ENCODE data around the gene SH3BP4.
A peak's percentile ranks its signal among the peaks of the same experiment; 100 is the strongest.

The SH3BP4 gene

GRCh38 chr2:235041918-235042575 is 90.2 kb downstream of the SH3BP4 start:
- DNase-seq (ENCODE audit: low spot score) = no peak

- DNase-seq (ENCODE audit: low spot score) = no peak
These were observed 91.0 kb downstream of the SH3BP4 start for GRCh38 chr2:235042576-235043515.

- DNase-seq (ENCODE audit: low spot score) = no peak
These were observed 92.1 kb downstream of the SH3BP4 start for GRCh38 chr2:235043762-235044500.

GRCh38 chr2:235044501-235045271 is 92.9 kb downstream of the SH3BP4 start:
- DNase-seq (ENCODE audit: low spot score) = no peak

GRCh38 chr2:235045336-235045972 is 93.6 kb downstream of the SH3BP4 start:
- no peak for DNase-seq (ENCODE audit: low spot score)

GRCh38 chr2:235045973-235046343 is 94.1 kb downstream of the SH3BP4 start:
- no peak for DNase-seq (ENCODE audit: low spot score)

GRCh38 chr2:235046589-235046988 is 94.8 kb downstream of the SH3BP4 start:
- no peak for DNase-seq (ENCODE audit: low spot score)

GRCh38 chr2:235047171-235048160 is 95.6 kb downstream of the SH3BP4 start:
- DNase-seq (ENCODE audit: low spot score) = no peak

- no peak for DNase-seq (ENCODE audit: low spot score)
These were observed 96.7 kb downstream of the SH3BP4 start for GRCh38 chr2:235048549-235048948.

GRCh38 chr2:235049069-235049468 is 97.3 kb downstream of the SH3BP4 start:
- no peak for DNase-seq (ENCODE audit: low spot score)

- no peak for DNase-seq (ENCODE audit: low spot score)
These were observed 97.9 kb downstream of the SH3BP4 start for GRCh38 chr2:235049719-235050118.

GRCh38 chr2:235050980-235051351 is 99.1 kb downstream of the SH3BP4 start:
- DNase-seq (ENCODE audit: low spot score) = peak; percentile 87

- DNase-seq (ENCODE audit: low spot score) = peak; percentile 39
These were observed 99.8 kb downstream of the SH3BP4 start for GRCh38 chr2:235051436-235052260.

GRCh38 chr2:235052514-235053354 is 100.9 kb downstream of the SH3BP4 start:
- DNase-seq (ENCODE audit: low spot score) = no peak

GRCh38 chr2:235053651-235054050 is 101.8 kb downstream of the SH3BP4 start:
- no peak for DNase-seq (ENCODE audit: low spot score)

GRCh38 chr2:235054475-235054874 is 102.7 kb downstream of the SH3BP4 start:
- no peak for DNase-seq (ENCODE audit: low spot score)

- no peak for DNase-seq (ENCODE audit: low spot score)
These were observed 103.1 kb downstream of the SH3BP4 start for GRCh38 chr2:235054919-235055318.

- DNase-seq (ENCODE audit: low spot score) = peak; percentile 31
These were observed 104.2 kb downstream of the SH3BP4 start for GRCh38 chr2:235055891-235056516.

Data from GM03348 (cell line).